Liver (tissue), 3 donors: Measurements from ENCODE around the gene MTHFD2L.
"Not testable (repeated sequence)": the region's sequence is repeated elsewhere in the genome, so short reads cannot be mapped to it uniquely, and the experiment has no call there.

Experiments used
- ATF3 ChIP-seq: IDR thresholded peaks from 2 replicates; pipeline ENCODE4 v1.6.1; 2016; ENCODE audit warnings: antibody characterized with exemption
- CTCF ChIP-seq: fragments of 150-350 bp; IDR thresholded peaks from 2 replicates; pipeline ENCODE4 v1.5.1; 2017; ENCODE audit warnings: improper control_type of control experiment, low read depth, low read length; ENCODE audit not compliant: missing input control
- FOXA1 ChIP-seq: IDR thresholded peaks from 2 replicates; pipeline ENCODE4 v1.6.1; 2016; ENCODE audit warnings: antibody characterized with exemption
- GABPA ChIP-seq, 2 donors: IDR thresholded peaks in 1 of 2; conservative IDR thresholded peaks in 1 of 2; 2 replicates each; pipeline ENCODE4 v1.6.1; 2016; ENCODE audit warnings: antibody characterized with exemption in 2 of 2, mild to moderate bottlenecking in 1 of 2, moderate library complexity in 1 of 2
- JUND ChIP-seq, 2 donors: IDR thresholded peaks; 2 replicates each; pipeline ENCODE4 v1.6.1; 2016; ENCODE audit warnings: antibody characterized with exemption in 2 of 2
- RAD21 ChIP-seq, 2 donors: IDR thresholded peaks; 2 replicates each; pipeline ENCODE4 v1.6.1; 2016; ENCODE audit warnings: antibody characterized with exemption in 2 of 2, mild to moderate bottlenecking in 2 of 2
- TAF1 ChIP-seq: conservative IDR thresholded peaks from 2 replicates; pipeline ENCODE4 v1.6.1; 2016; ENCODE audit warnings: antibody characterized with exemption, mild to moderate bottlenecking
- ZBTB33 ChIP-seq: IDR thresholded peaks from 2 replicates; pipeline ENCODE4 v1.6.1; 2016; ENCODE audit warnings: antibody characterized with exemption
- donor health status: healthy.
- donor health status: healthy.

- TF ChIP-seq CTCF; JUND (IDR thresholded peaks at IDR 0.05); ATF3; TAF1; GABPA (IDR thresholded peaks at IDR 0.05 in 1 of 2, conservative IDR thresholded peaks at IDR 0.05 in 1 of 2); RAD21 (IDR thresholded peaks at IDR 0.05); ZBTB33; FOXA1: not testable (repeated sequence)
These were observed 57.3 kb downstream of the MTHFD2L start for GRCh38 chr4:74215236-74215635.
